GM23338 (cell line): ENCODE measurements around the gene FSIP2. TPM values are rescaled to one million over a fixed set of nuclear protein-coding genes. Genes with fewer than 3 reads are reported as not detected.

ENCODE experiments used
- ATAC-seq: fragments of 200-7000 bp; cut with Tn5 transposase; 3 replicates; pipeline ENCODE4 v1.9.1; 2020
- DNase-seq: peaks from one replicate; pipeline ENCODE4 v3.0.0-alpha.2; 2015; ENCODE audit warnings: low spot score
- H2AFZ ChIP-seq: fragments of 200-600 bp; sonication (generic); 2 replicates; pipeline ENCODE4 v1.8.0; 2016; ENCODE audit warnings: antibody characterized with exemption, mild to moderate bottlenecking, moderate library complexity
- H3F3A ChIP-seq: fragments of 200-600 bp; sonication (generic); replicated peaks from 2 replicates; pipeline ENCODE4 v1.8.0; 2017; ENCODE audit warnings: antibody characterized with exemption, mixed run types, low read depth
- H3K27ac ChIP-seq: fragments of 200-600 bp; sonication (generic); 2 replicates; pipeline ENCODE4 v1.6.1; 2016; ENCODE audit warnings: low read depth
- H3K27me3 ChIP-seq: fragments of 200-600 bp; sonication (generic); 2 replicates; pipeline ENCODE4 v1.8.0; 2016; ENCODE audit warnings: mild to moderate bottlenecking, mixed run types, moderate library complexity; ENCODE audit not compliant: insufficient read depth
- H3K36me3 ChIP-seq: fragments of 200-600 bp; sonication (generic); 2 replicates; pipeline ENCODE4 v1.8.0; 2016; ENCODE audit warnings: mild to moderate bottlenecking; ENCODE audit not compliant: insufficient read depth
- H3K4me1 ChIP-seq: fragments of 200-600 bp; sonication (generic); 2 replicates; pipeline ENCODE4 v1.8.0; 2016; ENCODE audit warnings: mild to moderate bottlenecking, moderate library complexity; ENCODE audit not compliant: insufficient read depth
- H3K4me2 ChIP-seq: fragments of 200-600 bp; sonication (generic); 2 replicates; pipeline ENCODE4 v1.7.1; 2017; ENCODE audit warnings: mixed run types
- H3K4me3 ChIP-seq: fragments of 200-600 bp; sonication (generic); 2 replicates; pipeline ENCODE4 v1.6.1; 2016; ENCODE audit warnings: mixed run types
- H3K79me2 ChIP-seq: fragments of 200-600 bp; sonication (generic); replicated peaks from 2 replicates; pipeline ENCODE4 v1.8.0; 2017; ENCODE audit warnings: mild to moderate bottlenecking; ENCODE audit not compliant: insufficient read depth
- H3K9me2 ChIP-seq: fragments of 200-600 bp; sonication (generic); 2 replicates; pipeline ENCODE4 v1.8.0; 2017; ENCODE audit not compliant: insufficient read depth
- H4K20me1 ChIP-seq: fragments of 200-600 bp; sonication (generic); replicated peaks from 2 replicates; pipeline ENCODE4 v1.8.0; 2017; ENCODE audit warnings: mild to moderate bottlenecking; ENCODE audit not compliant: insufficient read depth
- H3K27ac Mint-ChIP-seq: 2 replicates; pipeline ENCODE4 v1.8.0; 2020; ENCODE audit warnings: inconsistent platforms, mild to moderate bottlenecking, moderate library complexity, mixed read lengths
- H3K27me3 Mint-ChIP-seq: 3 replicates; pipeline ENCODE4 v1.8.0; 2022; ENCODE audit warnings: low read depth, mild to moderate bottlenecking, moderate library complexity, mixed read lengths, inconsistent platforms; ENCODE audit not compliant: insufficient read depth, poor library complexity
- H3K36me3 Mint-ChIP-seq: 3 replicates; pipeline ENCODE4 v1.8.0; 2021; ENCODE audit warnings: low read depth, mild to moderate bottlenecking, inconsistent platforms, moderate library complexity, mixed read lengths
- H3K4me1 Mint-ChIP-seq: 3 replicates; pipeline ENCODE4 v1.8.0; 2020; ENCODE audit warnings: mild to moderate bottlenecking, inconsistent platforms, mixed read lengths
- H3K4me3 Mint-ChIP-seq: 3 replicates; pipeline ENCODE4 v1.8.0; 2021; ENCODE audit warnings: moderate library complexity, mild to moderate bottlenecking, inconsistent platforms, mixed read lengths
- H3K9me3 Mint-ChIP-seq: 3 replicates; pipeline ENCODE4 v1.8.0; 2020; ENCODE audit warnings: moderate library complexity, mild to moderate bottlenecking, inconsistent platforms, mixed read lengths
- JUNB ChIP-seq: IDR thresholded peaks from one replicate; pipeline ENCODE4 v1.6.1; 2016; ENCODE audit warnings: antibody characterized with exemption; ENCODE audit not compliant: unreplicated experiment
- NANOG ChIP-seq: IDR thresholded peaks from 2 replicates; pipeline ENCODE4 v1.6.1; 2016; ENCODE audit warnings: antibody characterized with exemption, borderline replicate concordance
- STAT1 ChIP-seq: IDR thresholded peaks from one replicate; pipeline ENCODE4 v1.6.1; 2016; ENCODE audit warnings: antibody characterized with exemption; ENCODE audit not compliant: unreplicated experiment
- ZNF331 ChIP-seq: fragments of 250-450 bp; sonication (Bioruptor Pico); IDR thresholded peaks from 2 replicates; pipeline ENCODE4 v1.5.0; 2020; ENCODE audit warnings: low read depth, mild to moderate bottlenecking, moderate library complexity
- ZNF462 ChIP-seq: fragments of 250-450 bp; sonication (Bioruptor Pico); IDR thresholded peaks from 2 replicates; pipeline ENCODE4 v1.5.0; 2020; ENCODE audit warnings: mild to moderate bottlenecking, moderate library complexity
- polyA plus RNA-seq: library from polyadenylated mRNA; unstranded; fragments of >200 nt; fragmentation: Nextera tagmentation; extraction: Ambion mirVana; gene quantifications from 2 replicates; pipeline ENCODE4 v1.2.1, GENCODE V29; 2016
- total RNA-seq: library from RNA; depleted of rRNA; stranded (reverse); fragments of >200 nt; shearing (Covaris generic); gene quantifications from 2 replicates; pipeline ENCODE4 v1.2.3, GENCODE V29; 2014

The FSIP2 gene
- total and polyA plus RNA-seq, 2 experiments from 2014 or later = 3.2 to 3.8 TPM

DNA sequence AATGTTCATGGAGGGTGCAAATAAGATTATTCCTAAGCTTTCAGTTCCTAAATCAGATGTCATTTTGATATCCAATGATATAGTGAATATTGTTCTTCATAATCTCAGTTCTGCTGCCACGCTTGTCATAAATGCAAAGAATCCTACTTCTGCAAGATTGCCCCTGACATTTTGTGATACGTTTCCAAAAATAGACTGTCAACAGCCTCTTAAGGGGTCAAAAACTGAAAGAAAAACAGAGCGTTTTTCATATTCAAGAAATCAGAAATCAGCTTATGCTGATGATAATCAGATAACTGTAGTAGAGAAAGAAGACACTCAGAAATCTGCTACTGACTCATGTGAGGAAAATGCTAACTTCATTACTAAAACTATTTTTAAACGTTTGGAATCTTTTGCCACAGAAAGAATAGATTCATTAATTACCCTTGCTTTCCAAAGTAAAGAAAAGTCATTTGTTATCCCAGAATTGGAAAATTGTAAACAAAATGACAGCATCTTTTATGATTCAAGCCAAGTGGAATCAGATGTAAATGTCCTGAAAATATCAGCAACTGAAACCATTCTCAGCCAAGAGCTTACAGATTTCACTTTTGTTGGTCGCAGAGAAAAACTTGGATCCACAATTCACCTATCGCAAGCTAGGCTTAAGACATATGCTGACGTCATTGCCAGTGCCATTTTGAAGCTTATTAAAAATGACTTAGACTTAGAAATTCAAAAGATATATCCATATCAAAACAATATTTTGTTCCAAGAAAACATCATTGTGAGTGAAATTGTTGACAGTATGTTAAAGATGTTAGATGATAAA lies 55.1 kb downstream of the FSIP2 start (continued):
- no peak for TF ChIP-seq ZNF462

DNA sequence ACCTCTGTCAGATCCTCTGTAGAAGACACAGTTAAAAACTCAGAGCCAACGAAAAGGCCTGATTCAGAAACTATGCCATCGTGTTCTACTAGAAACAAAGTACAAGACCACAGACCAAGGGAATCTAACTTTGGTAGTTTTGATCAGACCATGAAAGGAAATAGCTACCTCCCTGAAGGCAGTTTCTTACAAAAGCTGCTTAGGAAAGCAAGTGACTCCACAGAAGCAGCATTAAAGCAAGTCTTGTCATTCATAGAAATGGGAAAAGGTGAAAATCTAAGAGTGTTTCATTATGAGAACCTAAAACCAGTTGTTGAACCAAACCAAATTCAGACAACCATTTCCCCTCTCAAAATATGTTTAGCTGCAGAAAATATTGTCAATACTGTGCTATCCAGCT lies 58.2 kb downstream of the FSIP2 start:
- Histone ChIP-seq H3K27ac (no peak overlapping the region; the same call in 1 of the 2 replicates), H3K4me1 (no peaks in the 10 kb centered on the region), H3K36me3 (no peaks in the 10 kb centered on the region), H3K4me3 (no peak overlapping the region), H3K9me2 (no peaks in the 10 kb centered on the region), H3F3A (no peaks in the 10 kb centered on the region), H3K27me3 (no peaks in the 10 kb centered on the region), H2AFZ (no peak overlapping the region), H3K4me2 (no peak overlapping the region), H4K20me1 (no peaks in the 10 kb centered on the region), H3K79me2 (no peaks in the 10 kb centered on the region)
- ATAC-seq = no peak
- Mint-ChIP-seq H3K27me3 (no peaks in the 10 kb centered on the region), H3K36me3 (no peaks in the 10 kb centered on the region), H3K9me3 (no peaks in the 10 kb centered on the region; the same call in 2 of the 3 replicates), H3K4me1 (0 out of 3 replicates have a peak, but pooled peaks cover 3% of the 10 kb centered on the region), H3K4me3 (no peak overlapping the region), H3K27ac (no peak overlapping the region; the same call in 1 of the 2 replicates)
- no peak for TF ChIP-seq JUNB
- no peak for TF ChIP-seq ZNF331
- TF ChIP-seq NANOG = no peak
- no peak for TF ChIP-seq STAT1
- DNase-seq = no peak
